K562 (cell line): ENCODE results near the gene NDUFB10. TPM values are rescaled to one million over a fixed set of nuclear protein-coding genes. Genes with fewer than 3 reads are reported as not detected.

Experiments
- ARHGAP35 ChIP-seq: fragments of 450-650 bp; IDR thresholded peaks from 2 replicates; pipeline ENCODE4 v1.6.1; 2018; ENCODE audit not compliant: partially characterized antibody
- BRD9 ChIP-seq: fragments of 450-650 bp; IDR thresholded peaks from 2 replicates; pipeline ENCODE4 v1.6.1; 2018; ENCODE audit warnings: low read depth; ENCODE audit not compliant: partially characterized antibody
- CHD4 ChIP-seq: fragments of 200-600 bp; sonication (generic); IDR thresholded peaks from 3 replicates; pipeline ENCODE4 v1.6.1; 2012; ENCODE audit warnings: low read depth, mild to moderate bottlenecking, mixed read lengths, low read length, inconsistent platforms; ENCODE audit not compliant: insufficient read depth, insufficient replicate concordance, poor library complexity, severe bottlenecking
- ETS2 ChIP-seq: IDR thresholded peaks from 2 replicates; pipeline ENCODE4 v1.6.1; 2016; ENCODE audit warnings: borderline replicate concordance, missing genetic modification characterization, mild to moderate bottlenecking, moderate library complexity, missing compliant biosample characterization; ENCODE audit not compliant: poor library complexity, severe bottlenecking
- NKRF ChIP-seq: fragments of 450-650 bp; IDR thresholded peaks from 2 replicates; pipeline ENCODE4 v1.6.1; 2016; ENCODE audit warnings: borderline replicate concordance
- PHB2 ChIP-seq: fragments of 450-650 bp; IDR thresholded peaks from 2 replicates; pipeline ENCODE4 v1.6.1; 2017; ENCODE audit warnings: low read depth
- RBM15 ChIP-seq: fragments of 200-400 bp; formaldehyde crosslinking; IDR thresholded peaks from 2 replicates; pipeline ENCODE4 v1.6.1; 2018; ENCODE audit warnings: mild to moderate bottlenecking, low read length, moderate library complexity; ENCODE audit not compliant: insufficient read depth
- RFX7 ChIP-seq: fragments of 250-450 bp; sonication (Bioruptor Pico); IDR thresholded peaks from 2 replicates; pipeline ENCODE4 v1.5.1; 2021; ENCODE audit warnings: mild to moderate bottlenecking
- SAP30 ChIP-seq: fragments of 200-600 bp; sonication (generic); IDR thresholded peaks from 2 replicates; pipeline ENCODE4 v1.6.1; 2012; ENCODE audit warnings: borderline replicate concordance, low read depth, mild to moderate bottlenecking, moderate library complexity, low read length, control low read depth, inconsistent platforms; ENCODE audit not compliant: insufficient read depth, poor library complexity, severe bottlenecking
- ZNF41 ChIP-seq: fragments of 250-450 bp; sonication (Bioruptor Pico); conservative IDR thresholded peaks from 2 replicates; pipeline ENCODE4 v1.4.0; 2020; ENCODE audit warnings: mild to moderate bottlenecking
- ZNF57 ChIP-seq: fragments of 450-650 bp; formaldehyde crosslinking; IDR thresholded peaks from 2 replicates; pipeline ENCODE4 v1.4.0; 2020; ENCODE audit warnings: mild to moderate bottlenecking, moderate library complexity
- polyA plus RNA-seq, 8 experiments: library from polyadenylated mRNA; depleted of rRNA in 4 of 8; stranded (reverse) in 5 of 8; unstranded in 3 of 8; fragments of >200 nt; fragmentation: Nextera tagmentation in 2 of 8; fragmentation: Illumina TruSeq in 1 of 8; extraction: Ambion mirVana in 2 of 8; extraction: Trizol in 1 of 8; gene quantifications; 2 replicates each; pipeline versions ENCODE4 v1.2.1 to v1.2.3, GENCODE V29; 2011 to 2014; ENCODE audit warnings: inconsistent platforms in 1 of 8, missing spikeins in 1 of 8
- total RNA-seq, 7 experiments: library from RNA; depleted of rRNA in 6 of 7; stranded (reverse); fragments of >200 nt in 6 of 7; fragmentation: Illumina TruSeq in 2 of 7; extraction: Trizol in 2 of 7; gene quantifications; 2 replicates each; pipeline versions ENCODE4 v1.2.1 to v1.2.3, GENCODE V29; 2011 to 2021; ENCODE audit warnings: low replicate concordance in 1 of 7
- TF ChIP-seq, protein P1 (sequence below): fragments of 200-600 bp; sonication (generic); IDR thresholded peaks from one replicate; pipeline ENCODE4 v1.6.1; 2012; ENCODE audit warnings: mild to moderate bottlenecking, low read depth, low read length, inconsistent platforms

NDUFB10 gene
- total and polyA plus RNA-seq, 9 of the 15 experiments (the other 6 are each of a cell fraction or from before 2014, with no cell fraction given), result 69.3 to 527 (median 161) TPM

- TF ChIP-seq, protein P1, sequence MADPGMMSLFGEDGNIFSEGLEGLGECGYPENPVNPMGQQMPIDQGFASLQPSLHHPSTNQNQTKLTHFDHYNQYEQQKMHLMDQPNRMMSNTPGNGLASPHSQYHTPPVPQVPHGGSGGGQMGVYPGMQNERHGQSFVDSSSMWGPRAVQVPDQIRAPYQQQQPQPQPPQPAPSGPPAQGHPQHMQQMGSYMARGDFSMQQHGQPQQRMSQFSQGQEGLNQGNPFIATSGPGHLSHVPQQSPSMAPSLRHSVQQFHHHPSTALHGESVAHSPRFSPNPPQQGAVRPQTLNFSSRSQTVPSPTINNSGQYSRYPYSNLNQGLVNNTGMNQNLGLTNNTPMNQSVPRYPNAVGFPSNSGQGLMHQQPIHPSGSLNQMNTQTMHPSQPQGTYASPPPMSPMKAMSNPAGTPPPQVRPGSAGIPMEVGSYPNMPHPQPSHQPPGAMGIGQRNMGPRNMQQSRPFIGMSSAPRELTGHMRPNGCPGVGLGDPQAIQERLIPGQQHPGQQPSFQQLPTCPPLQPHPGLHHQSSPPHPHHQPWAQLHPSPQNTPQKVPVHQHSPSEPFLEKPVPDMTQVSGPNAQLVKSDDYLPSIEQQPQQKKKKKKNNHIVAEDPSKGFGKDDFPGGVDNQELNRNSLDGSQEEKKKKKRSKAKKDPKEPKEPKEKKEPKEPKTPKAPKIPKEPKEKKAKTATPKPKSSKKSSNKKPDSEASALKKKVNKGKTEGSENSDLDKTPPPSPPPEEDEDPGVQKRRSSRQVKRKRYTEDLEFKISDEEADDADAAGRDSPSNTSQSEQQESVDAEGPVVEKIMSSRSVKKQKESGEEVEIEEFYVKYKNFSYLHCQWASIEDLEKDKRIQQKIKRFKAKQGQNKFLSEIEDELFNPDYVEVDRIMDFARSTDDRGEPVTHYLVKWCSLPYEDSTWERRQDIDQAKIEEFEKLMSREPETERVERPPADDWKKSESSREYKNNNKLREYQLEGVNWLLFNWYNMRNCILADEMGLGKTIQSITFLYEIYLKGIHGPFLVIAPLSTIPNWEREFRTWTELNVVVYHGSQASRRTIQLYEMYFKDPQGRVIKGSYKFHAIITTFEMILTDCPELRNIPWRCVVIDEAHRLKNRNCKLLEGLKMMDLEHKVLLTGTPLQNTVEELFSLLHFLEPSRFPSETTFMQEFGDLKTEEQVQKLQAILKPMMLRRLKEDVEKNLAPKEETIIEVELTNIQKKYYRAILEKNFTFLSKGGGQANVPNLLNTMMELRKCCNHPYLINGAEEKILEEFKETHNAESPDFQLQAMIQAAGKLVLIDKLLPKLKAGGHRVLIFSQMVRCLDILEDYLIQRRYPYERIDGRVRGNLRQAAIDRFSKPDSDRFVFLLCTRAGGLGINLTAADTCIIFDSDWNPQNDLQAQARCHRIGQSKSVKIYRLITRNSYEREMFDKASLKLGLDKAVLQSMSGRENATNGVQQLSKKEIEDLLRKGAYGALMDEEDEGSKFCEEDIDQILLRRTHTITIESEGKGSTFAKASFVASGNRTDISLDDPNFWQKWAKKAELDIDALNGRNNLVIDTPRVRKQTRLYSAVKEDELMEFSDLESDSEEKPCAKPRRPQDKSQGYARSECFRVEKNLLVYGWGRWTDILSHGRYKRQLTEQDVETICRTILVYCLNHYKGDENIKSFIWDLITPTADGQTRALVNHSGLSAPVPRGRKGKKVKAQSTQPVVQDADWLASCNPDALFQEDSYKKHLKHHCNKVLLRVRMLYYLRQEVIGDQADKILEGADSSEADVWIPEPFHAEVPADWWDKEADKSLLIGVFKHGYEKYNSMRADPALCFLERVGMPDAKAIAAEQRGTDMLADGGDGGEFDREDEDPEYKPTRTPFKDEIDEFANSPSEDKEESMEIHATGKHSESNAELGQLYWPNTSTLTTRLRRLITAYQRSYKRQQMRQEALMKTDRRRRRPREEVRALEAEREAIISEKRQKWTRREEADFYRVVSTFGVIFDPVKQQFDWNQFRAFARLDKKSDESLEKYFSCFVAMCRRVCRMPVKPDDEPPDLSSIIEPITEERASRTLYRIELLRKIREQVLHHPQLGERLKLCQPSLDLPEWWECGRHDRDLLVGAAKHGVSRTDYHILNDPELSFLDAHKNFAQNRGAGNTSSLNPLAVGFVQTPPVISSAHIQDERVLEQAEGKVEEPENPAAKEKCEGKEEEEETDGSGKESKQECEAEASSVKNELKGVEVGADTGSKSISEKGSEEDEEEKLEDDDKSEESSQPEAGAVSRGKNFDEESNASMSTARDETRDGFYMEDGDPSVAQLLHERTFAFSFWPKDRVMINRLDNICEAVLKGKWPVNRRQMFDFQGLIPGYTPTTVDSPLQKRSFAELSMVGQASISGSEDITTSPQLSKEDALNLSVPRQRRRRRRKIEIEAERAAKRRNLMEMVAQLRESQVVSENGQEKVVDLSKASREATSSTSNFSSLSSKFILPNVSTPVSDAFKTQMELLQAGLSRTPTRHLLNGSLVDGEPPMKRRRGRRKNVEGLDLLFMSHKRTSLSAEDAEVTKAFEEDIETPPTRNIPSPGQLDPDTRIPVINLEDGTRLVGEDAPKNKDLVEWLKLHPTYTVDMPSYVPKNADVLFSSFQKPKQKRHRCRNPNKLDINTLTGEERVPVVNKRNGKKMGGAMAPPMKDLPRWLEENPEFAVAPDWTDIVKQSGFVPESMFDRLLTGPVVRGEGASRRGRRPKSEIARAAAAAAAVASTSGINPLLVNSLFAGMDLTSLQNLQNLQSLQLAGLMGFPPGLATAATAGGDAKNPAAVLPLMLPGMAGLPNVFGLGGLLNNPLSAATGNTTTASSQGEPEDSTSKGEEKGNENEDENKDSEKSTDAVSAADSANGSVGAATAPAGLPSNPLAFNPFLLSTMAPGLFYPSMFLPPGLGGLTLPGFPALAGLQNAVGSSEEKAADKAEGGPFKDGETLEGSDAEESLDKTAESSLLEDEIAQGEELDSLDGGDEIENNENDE, result peak; percentile 9
- no peak for TF ChIP-seq BRD9
- no peak for TF ChIP-seq ARHGAP35
- TF ChIP-seq RBM15, result no peak
- peak; percentile 69 for TF ChIP-seq SAP30
- no peak for TF ChIP-seq PHB2
- no peak; the same call in 1 of the 2 replicates for TF ChIP-seq ZNF41 (CRISPR knock-in tag)
- TF ChIP-seq NKRF, result no peak; the same call in 1 of the 2 replicates
- no peak for TF ChIP-seq CHD4
- TF ChIP-seq ETS2 (tag), result no peak
- no peak for TF ChIP-seq ZNF57 (CRISPR knock-in tag)
- no peak for TF ChIP-seq RFX7 (CRISPR knock-in tag)
Observed at GRCh38 chr16:1983544-1984346, 24.4 kb downstream of the NDUFB10 start, which contains the start of gene GFER (continued).
